K562 (cell line): ENCODE results near the gene CCDC106. TPM values are rescaled to one million over a fixed set of nuclear protein-coding genes. Genes with fewer than 3 reads are reported as not detected.
A peak's percentile ranks its signal among the peaks of the same experiment; 100 is the strongest.

Source experiments
- BCL6 ChIP-seq: fragments of 250-450 bp; sonication (Bioruptor Pico); IDR thresholded peaks from 2 replicates; pipeline ENCODE4 v1.4.0; 2020
- CC2D1A ChIP-seq: fragments of 450-650 bp; IDR thresholded peaks from 2 replicates; pipeline ENCODE4 v1.6.1; 2017; ENCODE audit warnings: mild to moderate bottlenecking
- ETV6 ChIP-seq, 3 experiments: fragments of 150-350 bp in 1 of 3; sonication (generic) in 1 of 3; formaldehyde crosslinking in 1 of 3; IDR thresholded peaks; 2 replicates each; pipeline versions ENCODE4 v1.6.1 to v1.8.0; 2014 to 2022; ENCODE audit warnings: borderline replicate concordance in 2 of 3, low read depth in 2 of 3, antibody characterized with exemption in 1 of 3, low read length in 1 of 3, mild to moderate bottlenecking in 1 of 3, missing genetic modification reagents in 1 of 3
- GTF2F1 ChIP-seq: IDR thresholded peaks from 2 replicates; pipeline ENCODE4 v1.6.1; 2011; ENCODE audit warnings: low read depth, low read length, improper control_type of control experiment
- NR3C1 ChIP-seq: sonication (generic); formaldehyde crosslinking; IDR thresholded peaks from 2 replicates; pipeline ENCODE4 v1.8.1; 2022; ENCODE audit warnings: missing genetic modification reagents
- RBM34 ChIP-seq: fragments of 200-400 bp; formaldehyde crosslinking; IDR thresholded peaks from 2 replicates; pipeline ENCODE4 v1.6.1; 2018; ENCODE audit warnings: low read length, borderline replicate concordance; ENCODE audit not compliant: insufficient read depth
- RUNX1 ChIP-seq: sonication (generic); IDR thresholded peaks from 2 replicates; pipeline ENCODE4 v1.6.1; 2016; ENCODE audit warnings: antibody characterized with exemption, low read depth
- U2AF2 ChIP-seq: fragments of 200-400 bp; formaldehyde crosslinking; optimal IDR thresholded peaks from 2 replicates; pipeline ENCODE3; 2017; ENCODE audit warnings: low read depth, mild to moderate bottlenecking, low read length
- ZNF3 ChIP-seq: fragments of 250-450 bp; sonication (Bioruptor Pico); IDR thresholded peaks from 2 replicates; pipeline ENCODE4 v1.5.0; 2021; ENCODE audit warnings: mild to moderate bottlenecking, moderate library complexity
- ZNF79 ChIP-seq: fragments of 250-450 bp; sonication (Bioruptor Pico); IDR thresholded peaks from 2 replicates; pipeline ENCODE4 v1.4.0; 2020; ENCODE audit warnings: low read depth, mild to moderate bottlenecking, moderate library complexity
- polyA plus RNA-seq, 8 experiments: library from polyadenylated mRNA; depleted of rRNA in 4 of 8; stranded (reverse) in 5 of 8; unstranded in 3 of 8; fragments of >200 nt; fragmentation: Nextera tagmentation in 2 of 8; fragmentation: Illumina TruSeq in 1 of 8; extraction: Ambion mirVana in 2 of 8; extraction: Trizol in 1 of 8; gene quantifications; 2 replicates each; pipeline versions ENCODE4 v1.2.1 to v1.2.3, GENCODE V29; 2011 to 2014; ENCODE audit warnings: inconsistent platforms in 1 of 8, missing spikeins in 1 of 8
- total RNA-seq, 7 experiments: library from RNA; depleted of rRNA in 6 of 7; stranded (reverse); fragments of >200 nt in 6 of 7; fragmentation: Illumina TruSeq in 2 of 7; extraction: Trizol in 2 of 7; gene quantifications; 2 replicates each; pipeline versions ENCODE4 v1.2.1 to v1.2.3, GENCODE V29; 2011 to 2021; ENCODE audit warnings: low replicate concordance in 1 of 7
- TF ChIP-seq, protein P1 (sequence below): fragments of 450-650 bp; IDR thresholded peaks from 2 replicates; pipeline ENCODE4 v1.6.1; 2017; ENCODE audit warnings: mild to moderate bottlenecking, moderate library complexity
- TF ChIP-seq, protein P2 (sequence below), 3 experiments: IDR thresholded peaks in 2 of 3; conservative IDR thresholded peaks in 1 of 3; 2 replicates each; pipeline ENCODE4 v1.5.1; 2011 to 2012; ENCODE audit warnings: low read length in 3 of 3, mild to moderate bottlenecking in 3 of 3, control low read depth in 2 of 3, improper control_type of control experiment in 1 of 3, inconsistent platforms in 1 of 3, low read depth in 1 of 3, mixed read lengths in 1 of 3, moderate library complexity in 1 of 3; ENCODE audit not compliant: insufficient read depth in 2 of 3
- TF ChIP-seq, protein P3 (sequence below): fragments of 150-350 bp; IDR thresholded peaks from 2 replicates; pipeline ENCODE4 v1.6.1; 2014; ENCODE audit warnings: low read depth, mild to moderate bottlenecking, low read length, borderline replicate concordance
- TF ChIP-seq, protein P4 (sequence below): fragments of 250-450 bp; sonication (Bioruptor Pico); IDR thresholded peaks from 2 replicates; pipeline ENCODE4 v1.4.0; 2020; ENCODE audit warnings: mild to moderate bottlenecking
- TF ChIP-seq, protein P5 (sequence below): fragments of 450-650 bp; conservative IDR thresholded peaks from 2 replicates; pipeline ENCODE4 v1.6.1; 2016; ENCODE audit warnings: missing genetic modification characterization, low read depth, mild to moderate bottlenecking, missing compliant biosample characterization, moderate library complexity

The CCDC106 gene
- total and polyA plus RNA-seq, 9 of the 15 experiments (the other 6 are each of a cell fraction or from before 2014, with no cell fraction given): 0.10 to 27.5 (median 15.0) TPM; not detected in 1

DNA sequence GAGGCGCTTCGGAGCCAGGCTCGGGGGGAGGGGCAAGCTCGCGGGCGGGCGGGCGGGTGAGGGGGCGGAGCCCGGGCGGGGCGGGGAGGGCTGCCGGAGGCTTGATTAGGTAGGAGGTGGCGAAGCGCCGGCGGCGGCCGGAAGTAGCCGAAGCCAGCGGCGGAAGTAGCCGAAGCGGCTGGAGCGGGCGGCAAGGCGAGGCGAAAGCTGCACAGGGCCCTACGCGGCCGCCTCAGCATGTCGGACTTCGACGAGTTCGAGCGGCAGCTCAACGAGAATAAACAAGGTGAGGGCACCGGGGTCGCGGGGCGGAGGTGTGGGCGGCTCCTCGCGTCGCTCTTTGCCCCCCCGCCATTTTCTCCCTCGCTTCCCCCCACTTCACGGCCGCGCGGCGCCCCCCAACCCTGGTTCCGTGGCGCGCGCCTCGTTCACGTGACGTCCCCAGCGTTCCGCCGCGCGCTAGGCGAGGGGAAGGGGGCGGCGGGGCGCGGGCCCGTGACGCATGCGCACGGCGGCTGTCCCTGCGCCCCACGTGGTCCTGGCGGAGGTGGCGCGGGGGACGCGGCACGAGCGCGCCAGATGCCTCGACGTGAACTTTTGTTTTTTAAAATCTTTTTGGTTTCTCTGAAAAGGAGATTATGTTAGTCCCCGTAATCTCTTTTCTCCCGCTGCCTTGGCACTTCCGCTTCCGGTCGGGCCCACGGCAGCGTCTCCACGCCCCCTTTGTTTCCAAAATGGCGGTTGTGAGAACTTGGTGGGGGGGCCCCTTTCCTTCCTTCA, 7.0 kb downstream of the CCDC106 start, which contains the start of gene U2AF2 (continued):
- TF ChIP-seq, protein P1, sequence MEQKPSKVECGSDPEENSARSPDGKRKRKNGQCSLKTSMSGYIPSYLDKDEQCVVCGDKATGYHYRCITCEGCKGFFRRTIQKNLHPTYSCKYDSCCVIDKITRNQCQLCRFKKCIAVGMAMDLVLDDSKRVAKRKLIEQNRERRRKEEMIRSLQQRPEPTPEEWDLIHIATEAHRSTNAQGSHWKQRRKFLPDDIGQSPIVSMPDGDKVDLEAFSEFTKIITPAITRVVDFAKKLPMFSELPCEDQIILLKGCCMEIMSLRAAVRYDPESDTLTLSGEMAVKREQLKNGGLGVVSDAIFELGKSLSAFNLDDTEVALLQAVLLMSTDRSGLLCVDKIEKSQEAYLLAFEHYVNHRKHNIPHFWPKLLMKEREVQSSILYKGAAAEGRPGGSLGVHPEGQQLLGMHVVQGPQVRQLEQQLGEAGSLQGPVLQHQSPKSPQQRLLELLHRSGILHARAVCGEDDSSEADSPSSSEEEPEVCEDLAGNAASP: no peak
- TF ChIP-seq RBM34: no peak
- no peak for TF ChIP-seq RUNX1
- no peak for TF ChIP-seq U2AF2
- peak; percentile 88; the same call in 1 of the 2 replicates for TF ChIP-seq NR3C1 (CRISPR knock-in tag)
- TF ChIP-seq, protein P2, sequence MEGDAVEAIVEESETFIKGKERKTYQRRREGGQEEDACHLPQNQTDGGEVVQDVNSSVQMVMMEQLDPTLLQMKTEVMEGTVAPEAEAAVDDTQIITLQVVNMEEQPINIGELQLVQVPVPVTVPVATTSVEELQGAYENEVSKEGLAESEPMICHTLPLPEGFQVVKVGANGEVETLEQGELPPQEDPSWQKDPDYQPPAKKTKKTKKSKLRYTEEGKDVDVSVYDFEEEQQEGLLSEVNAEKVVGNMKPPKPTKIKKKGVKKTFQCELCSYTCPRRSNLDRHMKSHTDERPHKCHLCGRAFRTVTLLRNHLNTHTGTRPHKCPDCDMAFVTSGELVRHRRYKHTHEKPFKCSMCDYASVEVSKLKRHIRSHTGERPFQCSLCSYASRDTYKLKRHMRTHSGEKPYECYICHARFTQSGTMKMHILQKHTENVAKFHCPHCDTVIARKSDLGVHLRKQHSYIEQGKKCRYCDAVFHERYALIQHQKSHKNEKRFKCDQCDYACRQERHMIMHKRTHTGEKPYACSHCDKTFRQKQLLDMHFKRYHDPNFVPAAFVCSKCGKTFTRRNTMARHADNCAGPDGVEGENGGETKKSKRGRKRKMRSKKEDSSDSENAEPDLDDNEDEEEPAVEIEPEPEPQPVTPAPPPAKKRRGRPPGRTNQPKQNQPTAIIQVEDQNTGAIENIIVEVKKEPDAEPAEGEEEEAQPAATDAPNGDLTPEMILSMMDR (IDR thresholded peaks at IDR 0.05 in 2 of 3, conservative IDR thresholded peaks at IDR 0.05 in 1 of 3; ENCODE audit: insufficient read depth in 2 of 3, low read depth in 1 of 3, low read length in 3 of 3): no peak; a peak in 1 of 6 replicates
- TF ChIP-seq, protein P3, sequence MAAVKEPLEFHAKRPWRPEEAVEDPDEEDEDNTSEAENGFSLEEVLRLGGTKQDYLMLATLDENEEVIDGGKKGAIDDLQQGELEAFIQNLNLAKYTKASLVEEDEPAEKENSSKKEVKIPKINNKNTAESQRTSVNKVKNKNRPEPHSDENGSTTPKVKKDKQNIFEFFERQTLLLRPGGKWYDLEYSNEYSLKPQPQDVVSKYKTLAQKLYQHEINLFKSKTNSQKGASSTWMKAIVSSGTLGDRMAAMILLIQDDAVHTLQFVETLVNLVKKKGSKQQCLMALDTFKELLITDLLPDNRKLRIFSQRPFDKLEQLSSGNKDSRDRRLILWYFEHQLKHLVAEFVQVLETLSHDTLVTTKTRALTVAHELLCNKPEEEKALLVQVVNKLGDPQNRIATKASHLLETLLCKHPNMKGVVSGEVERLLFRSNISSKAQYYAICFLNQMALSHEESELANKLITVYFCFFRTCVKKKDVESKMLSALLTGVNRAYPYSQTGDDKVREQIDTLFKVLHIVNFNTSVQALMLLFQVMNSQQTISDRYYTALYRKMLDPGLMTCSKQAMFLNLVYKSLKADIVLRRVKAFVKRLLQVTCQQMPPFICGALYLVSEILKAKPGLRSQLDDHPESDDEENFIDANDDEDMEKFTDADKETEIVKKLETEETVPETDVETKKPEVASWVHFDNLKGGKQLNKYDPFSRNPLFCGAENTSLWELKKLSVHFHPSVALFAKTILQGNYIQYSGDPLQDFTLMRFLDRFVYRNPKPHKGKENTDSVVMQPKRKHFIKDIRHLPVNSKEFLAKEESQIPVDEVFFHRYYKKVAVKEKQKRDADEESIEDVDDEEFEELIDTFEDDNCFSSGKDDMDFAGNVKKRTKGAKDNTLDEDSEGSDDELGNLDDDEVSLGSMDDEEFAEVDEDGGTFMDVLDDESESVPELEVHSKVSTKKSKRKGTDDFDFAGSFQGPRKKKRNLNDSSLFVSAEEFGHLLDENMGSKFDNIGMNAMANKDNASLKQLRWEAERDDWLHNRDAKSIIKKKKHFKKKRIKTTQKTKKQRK: no peak
- TF ChIP-seq ZNF79 (CRISPR knock-in tag): no peak
- TF ChIP-seq, protein P4, sequence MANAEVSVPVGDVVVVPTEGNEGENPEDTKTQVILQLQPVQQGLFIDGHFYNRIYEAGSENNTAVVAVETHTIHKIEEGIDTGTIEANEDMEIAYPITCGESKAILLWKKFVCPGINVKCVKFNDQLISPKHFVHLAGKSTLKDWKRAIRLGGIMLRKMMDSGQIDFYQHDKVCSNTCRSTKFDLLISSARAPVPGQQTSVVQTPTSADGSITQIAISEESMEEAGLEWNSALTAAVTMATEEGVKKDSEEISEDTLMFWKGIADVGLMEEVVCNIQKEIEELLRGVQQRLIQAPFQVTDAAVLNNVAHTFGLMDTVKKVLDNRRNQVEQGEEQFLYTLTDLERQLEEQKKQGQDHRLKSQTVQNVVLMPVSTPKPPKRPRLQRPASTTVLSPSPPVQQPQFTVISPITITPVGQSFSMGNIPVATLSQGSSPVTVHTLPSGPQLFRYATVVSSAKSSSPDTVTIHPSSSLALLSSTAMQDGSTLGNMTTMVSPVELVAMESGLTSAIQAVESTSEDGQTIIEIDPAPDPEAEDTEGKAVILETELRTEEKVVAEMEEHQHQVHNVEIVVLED (CRISPR knock-in tag): peak; percentile 46; the same call in 1 of the 2 replicates
- TF ChIP-seq, protein P5, sequence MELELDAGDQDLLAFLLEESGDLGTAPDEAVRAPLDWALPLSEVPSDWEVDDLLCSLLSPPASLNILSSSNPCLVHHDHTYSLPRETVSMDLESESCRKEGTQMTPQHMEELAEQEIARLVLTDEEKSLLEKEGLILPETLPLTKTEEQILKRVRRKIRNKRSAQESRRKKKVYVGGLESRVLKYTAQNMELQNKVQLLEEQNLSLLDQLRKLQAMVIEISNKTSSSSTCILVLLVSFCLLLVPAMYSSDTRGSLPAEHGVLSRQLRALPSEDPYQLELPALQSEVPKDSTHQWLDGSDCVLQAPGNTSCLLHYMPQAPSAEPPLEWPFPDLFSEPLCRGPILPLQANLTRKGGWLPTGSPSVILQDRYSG: 0 out of 2 replicates have a peak, but pooled peaks have one; percentile 25
- no peak for TF ChIP-seq ETV6 (IDR thresholded peaks at IDR 0.05; ENCODE audit: borderline replicate concordance in 1 of 2, low read depth in 2 of 2, low read length in 1 of 2)
- no peak for TF ChIP-seq ETV6 (CRISPR knock-in tag; IDR thresholded peaks at IDR 0.05; ENCODE audit: borderline replicate concordance)
- no peak for TF ChIP-seq GTF2F1
- TF ChIP-seq ZNF3 (CRISPR knock-in tag): no peak
- no peak for TF ChIP-seq CC2D1A
- TF ChIP-seq BCL6 (CRISPR knock-in tag): no peak
